GM13977 (cell line): ENCODE results near the gene MARCHF4.

Source experiments
- DNase-seq: peaks from one replicate; pipeline ENCODE4 v3.0.0; 2012; ENCODE audit warnings: low spot score
- in situ Hi-C: fragments of 300-500 bp; cut with MboI; formaldehyde crosslinking; loops from one replicate; pipeline ENCODE4 v1.12.0; 2022; ENCODE audit warnings: low sequenced_read_pairs, low pct_unique_long_range_greater_than_20kb, mixed read lengths, inconsistent platforms; ENCODE audit not compliant: unreplicated experiment
- TF ChIP-seq, protein P1 (sequence below): IDR thresholded peaks from 2 replicates; pipeline ENCODE4 v1.5.1; 2012; ENCODE audit warnings: mild to moderate bottlenecking, control low read depth; ENCODE audit not compliant: insufficient read depth; ENCODE audit errors: extremely low read depth, missing control alignments

The MARCHF4 gene, protein sequence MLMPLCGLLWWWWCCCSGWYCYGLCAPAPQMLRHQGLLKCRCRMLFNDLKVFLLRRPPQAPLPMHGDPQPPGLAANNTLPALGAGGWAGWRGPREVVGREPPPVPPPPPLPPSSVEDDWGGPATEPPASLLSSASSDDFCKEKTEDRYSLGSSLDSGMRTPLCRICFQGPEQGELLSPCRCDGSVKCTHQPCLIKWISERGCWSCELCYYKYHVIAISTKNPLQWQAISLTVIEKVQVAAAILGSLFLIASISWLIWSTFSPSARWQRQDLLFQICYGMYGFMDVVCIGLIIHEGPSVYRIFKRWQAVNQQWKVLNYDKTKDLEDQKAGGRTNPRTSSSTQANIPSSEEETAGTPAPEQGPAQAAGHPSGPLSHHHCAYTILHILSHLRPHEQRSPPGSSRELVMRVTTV

GRCh38 chr2:216371721-216372702 is at the start of gene MARCHF4:
Gene MARCHF4 (minus strand): TSS chr2:216372483. CDS start chr2:216370260, 2,223 bp downstream.
- in situ Hi-C loops: no loop called here
- TF ChIP-seq, protein P1, sequence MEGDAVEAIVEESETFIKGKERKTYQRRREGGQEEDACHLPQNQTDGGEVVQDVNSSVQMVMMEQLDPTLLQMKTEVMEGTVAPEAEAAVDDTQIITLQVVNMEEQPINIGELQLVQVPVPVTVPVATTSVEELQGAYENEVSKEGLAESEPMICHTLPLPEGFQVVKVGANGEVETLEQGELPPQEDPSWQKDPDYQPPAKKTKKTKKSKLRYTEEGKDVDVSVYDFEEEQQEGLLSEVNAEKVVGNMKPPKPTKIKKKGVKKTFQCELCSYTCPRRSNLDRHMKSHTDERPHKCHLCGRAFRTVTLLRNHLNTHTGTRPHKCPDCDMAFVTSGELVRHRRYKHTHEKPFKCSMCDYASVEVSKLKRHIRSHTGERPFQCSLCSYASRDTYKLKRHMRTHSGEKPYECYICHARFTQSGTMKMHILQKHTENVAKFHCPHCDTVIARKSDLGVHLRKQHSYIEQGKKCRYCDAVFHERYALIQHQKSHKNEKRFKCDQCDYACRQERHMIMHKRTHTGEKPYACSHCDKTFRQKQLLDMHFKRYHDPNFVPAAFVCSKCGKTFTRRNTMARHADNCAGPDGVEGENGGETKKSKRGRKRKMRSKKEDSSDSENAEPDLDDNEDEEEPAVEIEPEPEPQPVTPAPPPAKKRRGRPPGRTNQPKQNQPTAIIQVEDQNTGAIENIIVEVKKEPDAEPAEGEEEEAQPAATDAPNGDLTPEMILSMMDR: no peak
- DNase-seq: peak; percentile 70

GRCh38 chr2:216420367-216421101 is 48.3 kb upstream of the MARCHF4 start:
- in situ Hi-C loops: no loop called here
- no peak for DNase-seq
- TF ChIP-seq, protein P1: no peak

GRCh38 chr2:216418981-216419380 is 46.7 kb upstream of the MARCHF4 start:
- in situ Hi-C loops: no loop called here
- DNase-seq: no peak
- TF ChIP-seq, protein P1: no peak

DNA sequence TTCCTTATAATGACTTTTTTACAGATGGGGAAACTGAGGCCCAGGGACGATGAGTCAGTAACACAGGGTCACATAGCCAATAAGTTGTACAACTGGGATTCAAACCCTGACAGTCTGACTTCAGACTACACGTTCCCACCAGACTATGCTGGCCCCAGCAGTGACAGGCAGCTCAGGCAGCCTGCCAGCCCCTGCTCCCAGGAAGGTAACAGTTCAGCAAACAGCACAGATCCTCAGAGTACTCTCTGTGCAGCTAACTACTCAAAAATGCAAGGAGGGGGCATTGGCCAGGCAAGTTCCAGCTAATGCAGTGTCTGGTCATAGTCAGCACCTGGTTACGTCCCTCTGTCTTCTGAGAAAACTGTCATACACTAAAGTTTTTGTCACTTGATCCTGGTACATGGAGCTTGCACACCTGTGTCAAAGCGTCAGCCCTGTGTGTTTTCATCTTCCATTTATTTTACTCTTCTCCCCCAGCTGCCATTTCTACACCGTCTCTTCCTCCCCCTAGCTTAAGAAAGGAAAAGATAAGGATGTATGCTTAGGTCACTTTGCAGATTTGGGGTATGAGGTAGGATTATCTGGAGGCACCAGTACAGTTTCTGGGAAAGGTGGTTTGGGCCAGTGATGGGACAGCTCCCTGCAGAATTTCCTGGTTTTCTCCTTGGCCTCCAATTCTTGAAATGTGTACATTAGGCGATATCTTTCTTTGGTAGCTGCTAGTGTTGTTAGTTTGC is 44.5 kb upstream of the MARCHF4 start:
- in situ Hi-C loops: no loop called here
- TF ChIP-seq, protein P1: no peak

DNA sequence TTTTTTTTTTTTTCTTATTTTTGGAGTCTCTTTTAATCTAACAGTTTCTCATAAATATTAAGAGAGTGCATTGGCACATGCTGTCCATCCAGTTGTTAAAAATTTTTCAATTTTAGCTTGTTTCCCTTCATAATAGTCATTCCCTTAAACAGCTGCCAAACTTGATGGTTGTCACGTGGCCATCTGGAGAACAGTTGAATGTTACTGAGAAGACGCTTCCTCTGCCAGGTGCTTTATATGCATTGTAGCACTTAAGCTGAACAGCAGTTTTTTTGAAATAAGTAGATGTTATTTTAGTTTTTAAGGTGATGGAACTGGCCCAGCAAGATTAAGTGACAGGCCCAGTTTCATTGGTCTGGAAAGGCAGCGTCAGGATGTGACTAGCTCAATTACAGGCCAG is 43.3 kb upstream of the MARCHF4 start:
- no peak for DNase-seq
- TF ChIP-seq, protein P1: no peak
- in situ Hi-C loops: no loop called here

More for the DNA sequence above, 44.5 kb upstream of the MARCHF4 start:
- no peak for DNase-seq
